GM12801 (cell line): Measurements from ENCODE around the gene ACVR1.

Source experiments
- TF ChIP-seq, protein P1 (sequence below): IDR thresholded peaks from one replicate; pipeline ENCODE4 v1.5.1; 2011; ENCODE audit warnings: control low read depth; ENCODE audit not compliant: insufficient read length; ENCODE audit errors: extremely low read depth

Gene ACVR1

DNA sequence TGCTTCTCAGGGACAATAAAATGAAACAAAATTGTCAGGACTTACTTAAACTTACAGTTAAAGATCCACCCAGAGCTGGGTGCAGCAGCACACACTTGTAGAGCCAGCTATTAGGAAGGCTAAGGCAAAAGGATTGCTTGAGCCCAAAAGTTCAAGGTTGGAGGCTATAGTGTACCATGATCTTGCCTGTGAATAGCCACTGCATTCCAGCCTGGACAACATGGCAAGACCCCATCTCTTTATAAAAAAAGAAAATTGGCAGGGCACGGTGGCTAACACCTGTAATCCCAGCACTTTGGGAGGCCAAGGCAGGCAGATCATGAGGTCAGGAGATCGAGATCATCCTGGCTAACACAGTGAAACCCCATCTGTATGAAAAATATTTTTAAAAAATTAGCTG, 34.6 kb downstream of the ACVR1 start:
- TF ChIP-seq, protein P1, sequence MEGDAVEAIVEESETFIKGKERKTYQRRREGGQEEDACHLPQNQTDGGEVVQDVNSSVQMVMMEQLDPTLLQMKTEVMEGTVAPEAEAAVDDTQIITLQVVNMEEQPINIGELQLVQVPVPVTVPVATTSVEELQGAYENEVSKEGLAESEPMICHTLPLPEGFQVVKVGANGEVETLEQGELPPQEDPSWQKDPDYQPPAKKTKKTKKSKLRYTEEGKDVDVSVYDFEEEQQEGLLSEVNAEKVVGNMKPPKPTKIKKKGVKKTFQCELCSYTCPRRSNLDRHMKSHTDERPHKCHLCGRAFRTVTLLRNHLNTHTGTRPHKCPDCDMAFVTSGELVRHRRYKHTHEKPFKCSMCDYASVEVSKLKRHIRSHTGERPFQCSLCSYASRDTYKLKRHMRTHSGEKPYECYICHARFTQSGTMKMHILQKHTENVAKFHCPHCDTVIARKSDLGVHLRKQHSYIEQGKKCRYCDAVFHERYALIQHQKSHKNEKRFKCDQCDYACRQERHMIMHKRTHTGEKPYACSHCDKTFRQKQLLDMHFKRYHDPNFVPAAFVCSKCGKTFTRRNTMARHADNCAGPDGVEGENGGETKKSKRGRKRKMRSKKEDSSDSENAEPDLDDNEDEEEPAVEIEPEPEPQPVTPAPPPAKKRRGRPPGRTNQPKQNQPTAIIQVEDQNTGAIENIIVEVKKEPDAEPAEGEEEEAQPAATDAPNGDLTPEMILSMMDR = no peak

DNA sequence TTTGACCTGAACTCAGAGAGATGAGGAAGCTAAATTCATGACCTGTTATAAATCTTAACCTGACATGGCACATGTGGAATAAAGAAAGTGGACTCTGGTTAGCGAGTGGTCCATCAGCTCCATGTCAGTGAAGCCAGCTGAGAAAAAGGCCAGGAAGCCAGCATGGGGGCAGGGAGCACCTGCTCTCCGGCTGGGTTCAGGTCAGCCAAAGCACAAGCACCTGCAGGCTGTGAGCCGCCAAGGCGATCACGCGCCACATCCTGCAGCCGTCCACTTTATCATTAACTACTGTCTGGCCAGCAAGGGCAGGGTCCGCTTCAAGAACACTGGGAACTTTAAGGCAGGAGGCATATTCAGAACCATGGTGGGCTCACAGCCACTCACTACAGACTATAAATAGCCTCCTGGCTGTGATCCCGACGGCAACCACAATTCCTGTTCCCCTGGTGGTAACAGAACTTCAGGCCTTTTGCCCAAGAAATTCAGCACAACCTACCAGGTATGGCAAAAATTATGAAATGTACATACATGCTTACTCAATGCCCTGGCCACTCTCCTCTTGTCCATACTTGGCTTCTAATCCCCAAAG, 35.5 kb downstream of the ACVR1 start:
- TF ChIP-seq, protein P1 = no peak

DNA sequence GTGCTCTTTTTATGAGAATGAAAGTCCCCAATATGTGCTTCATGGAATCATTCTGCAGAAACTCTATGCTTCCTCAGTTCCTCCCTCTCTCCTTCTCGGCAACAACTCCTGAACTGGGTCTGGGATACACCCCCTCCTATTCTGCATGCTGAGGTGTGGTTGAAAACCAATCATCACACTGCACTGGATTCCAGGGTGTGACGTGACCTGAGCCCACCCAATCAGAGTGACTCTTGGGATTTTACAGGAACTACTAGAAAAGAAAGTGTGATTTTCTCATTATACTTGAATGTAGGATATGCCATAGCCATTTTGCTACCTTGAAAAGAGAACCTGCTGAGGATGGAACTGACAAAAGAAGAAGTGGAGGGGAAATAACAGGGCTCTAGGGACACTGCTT, 36.3 kb downstream of the ACVR1 start:
- TF ChIP-seq, protein P1 = no peak

DNA sequence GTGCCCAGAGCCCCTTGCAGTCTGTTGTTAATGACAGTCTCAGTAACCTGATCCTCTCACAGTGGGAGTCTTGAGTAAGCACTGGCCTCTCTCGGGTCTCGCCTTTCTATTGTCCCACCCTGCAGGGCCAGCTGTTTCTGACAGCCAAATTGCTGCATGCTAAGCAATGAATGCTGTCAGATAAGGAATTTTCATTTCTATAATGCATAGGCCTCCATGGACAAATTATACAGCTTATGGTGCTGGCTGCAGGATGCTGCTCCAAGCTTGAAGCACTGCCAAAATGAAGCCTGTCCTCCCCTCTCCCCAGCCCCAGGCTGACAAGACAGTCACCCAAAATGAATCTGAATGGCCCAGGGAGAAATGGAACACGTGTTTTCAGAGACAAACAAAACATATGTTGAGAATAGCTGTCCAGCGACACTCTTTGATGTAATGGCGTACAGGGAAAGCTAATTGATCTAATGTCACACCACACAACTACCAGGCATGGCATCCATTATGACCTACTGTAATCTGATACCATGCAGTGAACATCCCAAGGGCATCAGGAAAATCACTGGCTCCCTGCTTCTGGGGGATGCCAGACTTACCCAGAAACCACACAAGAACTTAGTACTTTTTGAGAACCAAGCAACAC, 36.8 kb downstream of the ACVR1 start:
- TF ChIP-seq, protein P1 = no peak

DNA sequence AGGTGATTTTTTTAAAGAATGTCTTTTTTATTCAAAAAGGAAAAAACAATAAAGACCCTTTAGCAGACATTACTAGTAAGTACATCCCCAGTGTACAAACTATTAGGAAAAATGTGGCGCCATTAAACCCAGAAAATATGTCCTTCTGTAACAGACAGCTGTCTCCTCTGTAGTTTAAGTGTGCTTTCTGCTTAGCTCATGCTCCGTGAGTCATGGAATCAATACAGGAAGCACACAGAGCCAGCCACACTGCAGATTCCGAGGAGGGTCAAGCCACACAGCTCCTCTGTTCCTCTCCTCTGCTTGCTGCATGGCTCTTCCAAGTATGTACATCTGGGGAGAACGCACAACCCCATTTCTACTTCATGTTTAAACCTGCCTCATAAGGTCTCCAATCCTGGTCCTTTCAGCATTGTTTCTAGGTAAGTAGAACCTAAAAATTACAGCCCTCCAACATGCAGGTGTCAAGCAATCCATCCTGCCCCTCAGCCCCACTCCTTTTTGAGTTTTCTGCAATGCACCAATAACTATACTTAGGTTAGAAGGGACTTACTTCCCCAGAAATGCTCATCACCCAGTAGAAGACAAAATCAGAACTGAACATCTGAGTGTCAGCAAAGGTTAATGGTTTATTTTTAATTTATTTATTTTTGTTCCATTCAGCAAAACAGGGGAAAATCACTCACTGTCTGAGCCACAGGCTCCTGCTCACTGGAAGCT, 37.5 kb downstream of the ACVR1 start:
- TF ChIP-seq, protein P1 = no peak

DNA sequence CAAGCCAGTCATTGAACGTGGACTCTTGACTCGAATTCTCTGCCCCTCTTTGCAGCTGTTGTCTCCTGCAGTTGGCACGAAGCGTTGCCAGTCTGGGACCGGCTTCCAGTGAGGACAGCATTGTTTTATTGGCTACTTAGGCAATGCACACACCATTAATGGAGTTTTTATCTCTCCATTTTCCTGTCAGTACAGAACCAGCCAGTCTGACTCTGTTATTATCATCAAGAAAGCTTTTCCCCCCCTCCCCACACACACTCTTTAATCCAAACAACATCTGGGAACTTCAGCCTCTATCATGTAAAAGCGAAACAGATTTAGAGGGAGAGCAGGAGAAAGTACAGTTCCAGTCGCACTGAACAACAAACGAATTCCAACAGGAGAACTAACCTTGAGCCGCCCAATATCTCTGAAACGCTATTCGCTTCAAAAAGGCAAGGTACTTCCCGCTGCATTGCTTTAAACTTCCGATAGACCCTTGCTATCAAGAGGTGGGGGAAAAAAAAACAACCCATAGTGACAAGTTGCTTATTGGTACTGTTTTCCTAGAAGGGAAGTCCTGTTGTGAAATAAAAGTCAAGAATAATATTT, 38.2 kb downstream of the ACVR1 start:
- TF ChIP-seq, protein P1 = no peak

DNA sequence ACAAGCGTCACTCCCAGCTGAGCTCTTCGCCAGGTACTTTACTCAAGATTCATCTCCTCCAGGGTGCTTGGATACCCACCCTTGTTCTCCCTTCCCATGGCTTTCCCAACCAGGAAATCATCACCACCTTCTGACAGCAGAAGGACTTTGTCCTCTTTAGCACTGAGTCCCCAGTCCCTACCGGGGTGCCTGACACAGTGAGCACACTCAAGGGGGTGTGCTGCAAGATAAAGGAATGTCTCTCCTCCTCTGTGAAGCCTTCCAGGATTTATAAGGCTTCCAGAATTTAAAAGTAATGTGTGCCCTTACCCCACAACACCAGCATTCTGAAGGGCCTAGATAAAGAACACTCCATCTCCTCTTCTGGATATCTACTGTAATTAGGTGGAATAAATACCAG, 39.6 kb downstream of the ACVR1 start:
- TF ChIP-seq, protein P1 = no peak
